Fibroblast of skin of abdomen (primary cell): ENCODE measurements around the gene CT45A7. TPM values are rescaled to one million over a fixed set of nuclear protein-coding genes. Genes with fewer than 3 reads are reported as not detected.
"Not testable (repeated sequence)": the region's sequence is repeated elsewhere in the genome, so short reads cannot be mapped to it uniquely, and the experiment has no call there.

ENCODE experiments used
- DNase-seq: peaks from one replicate; pipeline ENCODE4 v3.0.0-alpha.2; 2013
- polyA plus RNA-seq, 2 experiments: library from polyadenylated mRNA; unstranded; fragments of 120-200 nt; gene quantifications; one replicate each; pipeline ENCODE4 v1.2.1, GENCODE V29; 2013; ENCODE audit not compliant: insufficient read length in 2 of 2

CT45A7 gene, protein sequence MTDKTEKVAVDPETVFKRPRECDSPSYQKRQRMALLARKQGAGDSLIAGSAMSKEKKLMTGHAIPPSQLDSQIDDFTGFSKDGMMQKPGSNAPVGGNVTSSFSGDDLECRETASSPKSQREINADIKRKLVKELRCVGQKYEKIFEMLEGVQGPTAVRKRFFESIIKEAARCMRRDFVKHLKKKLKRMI
- polyA plus RNA-seq (2013, experiment 1 of 2; ENCODE audit: insufficient read length): not detected
- polyA plus RNA-seq (2013, experiment 2 of 2; ENCODE audit: insufficient read length): not detected

GRCh38 chrX:135837180-135837579, at the start of gene CT45A7:
TSS of gene CT45A7 (minus strand) at chrX:135837280. CDS start at chrX:135833533, 3,747 bp downstream.
- DNase-seq: not testable (repeated sequence)

GRCh38 chrX:135882741-135883140, 45.7 kb upstream of the CT45A7 start:
- DNase-seq: not testable (repeated sequence)

GRCh38 chrX:135871712-135872111, 34.6 kb upstream of the CT45A7 start, which contains the start of gene CT45A9:
TSS of gene CT45A9 (minus strand) at chrX:135871812. CDS start at chrX:135868061, 3,751 bp downstream.
- not testable (repeated sequence) for DNase-seq

DNA sequence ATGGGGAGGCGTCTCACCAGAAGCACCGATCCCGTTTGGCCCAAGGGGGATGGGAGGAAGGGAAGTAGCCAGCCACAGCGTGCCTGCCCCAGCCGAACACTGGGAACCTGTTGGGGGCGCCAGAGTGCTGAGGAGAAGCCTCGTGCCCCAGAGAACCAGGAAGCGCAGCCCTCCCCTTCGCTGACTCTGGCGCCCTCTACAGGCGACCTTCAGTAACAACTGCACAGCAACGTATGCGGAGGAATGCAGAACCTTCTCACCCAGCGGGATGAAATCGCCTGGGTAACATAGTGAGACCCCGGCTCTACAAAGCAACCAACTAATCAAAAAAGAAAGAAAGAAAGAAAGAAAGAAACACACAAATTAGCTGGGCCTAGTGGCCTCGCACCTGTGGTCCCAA, 17.4 kb upstream of the CT45A7 start, which contains the start of gene CT45A8:
TSS of gene CT45A8 (minus strand) at position 101 of the 400 bp plus-strand sequence. CDS start 3,755 bp downstream, outside the sequence.
- DNase-seq: not testable (repeated sequence)

GRCh38 chrX:135819912-135820311, 17.2 kb downstream of the CT45A7 start, which contains the start of gene CT45A2:
TSS of gene CT45A2 (minus strand) at chrX:135820012. CDS start at chrX:135816265, 3,747 bp downstream.
- not testable (repeated sequence) for DNase-seq

- DNase-seq: not testable (repeated sequence)
Measured at GRCh38 chrX:135802687-135803086, 34.4 kb downstream of the CT45A7 start, which contains the start of gene CT45A6. TSS of gene CT45A6 (minus strand) at chrX:135802787. CDS start at chrX:135798993, 3,794 bp downstream.

DNA sequence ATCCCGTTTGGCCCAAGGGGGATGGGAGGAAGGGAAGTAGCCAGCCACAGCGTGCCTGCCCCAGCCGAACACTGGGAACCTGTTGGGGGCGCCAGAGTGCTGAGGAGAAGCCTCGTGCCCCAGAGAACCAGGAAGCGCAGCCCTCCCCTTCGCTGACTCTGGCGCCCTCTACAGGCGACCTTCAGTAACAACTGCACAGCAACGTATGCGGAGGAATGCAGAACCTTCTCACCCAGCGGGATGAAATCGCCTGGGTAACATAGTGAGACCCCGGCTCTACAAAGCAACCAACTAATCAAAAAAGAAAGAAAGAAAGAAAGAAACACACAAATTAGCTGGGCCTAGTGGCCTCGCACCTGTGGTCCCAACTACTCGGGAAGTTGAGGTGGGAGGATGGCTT, 51.7 kb downstream of the CT45A7 start, which contains the start of gene CT45A5:
TSS of gene CT45A5 (minus strand) at position 101 of the 400 bp plus-strand sequence. CDS start 3,774 bp downstream, outside the sequence.
- DNase-seq: not testable (repeated sequence)
